Measurements from ENCODE around the gene NUDT17. TPM values are rescaled to one million over a fixed set of nuclear protein-coding genes. Genes with fewer than 3 reads are reported as not detected.
A peak's percentile ranks its signal among the peaks of the same experiment; 100 is the strongest.

Gene NUDT17
- total and polyA plus RNA-seq, 9 of the 15 experiments (the other 6 are each of a cell fraction or from before 2014, with no cell fraction given), result 2.1 to 10.0 (median 6.1) TPM

DNA sequence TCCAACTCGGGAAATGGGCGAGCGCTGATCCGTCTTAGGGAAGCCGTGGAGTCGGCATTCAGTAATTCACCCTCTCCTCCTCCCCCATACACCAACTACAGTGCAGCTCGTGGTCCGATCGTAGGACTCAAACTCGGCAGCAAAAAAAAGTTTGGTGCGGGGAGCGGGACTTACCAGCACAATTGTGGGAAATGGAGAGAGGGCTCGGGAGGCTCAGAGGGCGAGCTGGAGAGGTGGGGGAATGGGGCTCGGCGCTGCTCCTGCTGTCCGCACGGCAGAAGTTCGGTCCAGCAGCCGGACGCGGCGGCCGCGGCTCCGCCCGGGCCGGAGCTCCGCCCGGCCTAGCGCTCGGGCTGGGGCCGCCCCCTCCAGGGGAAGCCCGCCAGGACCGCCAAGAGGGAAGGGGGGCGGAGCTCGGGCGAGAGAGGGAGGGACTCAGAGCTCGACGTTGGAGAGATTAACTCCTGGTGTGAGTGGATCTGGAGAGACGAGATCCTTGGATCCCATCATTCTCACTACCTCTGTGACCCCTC, 14.1 kb downstream of the NUDT17 start (continued):
- TF ChIP-seq CUX1 (CRISPR knock-in tag; IDR thresholded peaks at IDR 0.05) (no peak), HDGF (IDR thresholded peaks at IDR 0.05) (no peak), YBX1 (IDR thresholded peaks at IDR 0.05) (no peak), E2F3 (CRISPR knock-in tag; IDR thresholded peaks at IDR 0.05) (0 out of 2 replicates have a peak, but pooled peaks have one; percentile 7), SMARCB1 (IDR thresholded peaks at IDR 0.05; ENCODE audit: insufficient read length, low read depth) (no peak), MAFF (IDR thresholded peaks at IDR 0.05; ENCODE audit: low read length) (no peak), SETDB1 (IDR thresholded peaks at IDR 0.05; ENCODE audit: low read length) (no peak), ZNF217 (CRISPR knock-in tag; IDR thresholded peaks at IDR 0.05) (no peak), SMARCC2 (IDR thresholded peaks at IDR 0.05; ENCODE audit: low read depth) (no peak; the same call in 1 of the 2 replicates), ZNF41 (CRISPR knock-in tag; conservative IDR thresholded peaks at IDR 0.05) (no peak), TCF7 (IDR thresholded peaks at IDR 0.05; ENCODE audit: borderline replicate concordance) (no peak), CREB3L1 (IDR thresholded peaks at IDR 0.05; ENCODE audit: borderline replicate concordance, low read depth) (no peak), ADNP (tag; IDR thresholded peaks at IDR 0.05) (no peak)
- TF ChIP-seq, protein P1, sequence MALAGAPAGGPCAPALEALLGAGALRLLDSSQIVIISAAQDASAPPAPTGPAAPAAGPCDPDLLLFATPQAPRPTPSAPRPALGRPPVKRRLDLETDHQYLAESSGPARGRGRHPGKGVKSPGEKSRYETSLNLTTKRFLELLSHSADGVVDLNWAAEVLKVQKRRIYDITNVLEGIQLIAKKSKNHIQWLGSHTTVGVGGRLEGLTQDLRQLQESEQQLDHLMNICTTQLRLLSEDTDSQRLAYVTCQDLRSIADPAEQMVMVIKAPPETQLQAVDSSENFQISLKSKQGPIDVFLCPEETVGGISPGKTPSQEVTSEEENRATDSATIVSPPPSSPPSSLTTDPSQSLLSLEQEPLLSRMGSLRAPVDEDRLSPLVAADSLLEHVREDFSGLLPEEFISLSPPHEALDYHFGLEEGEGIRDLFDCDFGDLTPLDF (CRISPR knock-in tag; IDR thresholded peaks at IDR 0.05), result 0 out of 2 replicates have a peak, but pooled peaks have one; percentile 39
- TF ChIP-seq, protein P2, sequence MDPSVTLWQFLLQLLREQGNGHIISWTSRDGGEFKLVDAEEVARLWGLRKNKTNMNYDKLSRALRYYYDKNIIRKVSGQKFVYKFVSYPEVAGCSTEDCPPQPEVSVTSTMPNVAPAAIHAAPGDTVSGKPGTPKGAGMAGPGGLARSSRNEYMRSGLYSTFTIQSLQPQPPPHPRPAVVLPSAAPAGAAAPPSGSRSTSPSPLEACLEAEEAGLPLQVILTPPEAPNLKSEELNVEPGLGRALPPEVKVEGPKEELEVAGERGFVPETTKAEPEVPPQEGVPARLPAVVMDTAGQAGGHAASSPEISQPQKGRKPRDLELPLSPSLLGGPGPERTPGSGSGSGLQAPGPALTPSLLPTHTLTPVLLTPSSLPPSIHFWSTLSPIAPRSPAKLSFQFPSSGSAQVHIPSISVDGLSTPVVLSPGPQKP (CRISPR knock-in tag; IDR thresholded peaks at IDR 0.05), result no peak
